GM12891 (cell line): ENCODE data around the gene TAS2R39.
"Not testable (repeated sequence)": the region's sequence is repeated elsewhere in the genome, so short reads cannot be mapped to it uniquely, and the experiment has no call there.

Experiments
- DNase-seq: peaks from one replicate; pipeline ENCODE4 v3.0.0; 2011; ENCODE audit warnings: low spot score; ENCODE audit not compliant: insufficient read length
- FAIRE-seq: peaks from 2 replicates; lab custom pipeline; 2011; peaks lifted over from hg19 to GRCh38; lab: Jason Lieb, UNC
- PAX5 ChIP-seq: IDR thresholded peaks from 2 replicates; pipeline ENCODE4 v1.6.1; 2011; ENCODE audit warnings: low read length, moderate library complexity, mild to moderate bottlenecking; ENCODE audit not compliant: insufficient read depth, severe bottlenecking
- POLR2A ChIP-seq: IDR thresholded peaks from 2 replicates; pipeline ENCODE4 v1.6.1; 2011; ENCODE audit warnings: low read depth, low read length, control low read depth
- POLR2AphosphoS5 ChIP-seq: IDR thresholded peaks from 2 replicates; pipeline ENCODE4 v1.6.1; 2011; ENCODE audit warnings: low read depth, low read length, control low read depth
- POU2F2 ChIP-seq: IDR thresholded peaks from 2 replicates; pipeline ENCODE4 v1.6.1; 2011; ENCODE audit warnings: low read depth, mild to moderate bottlenecking, control low read depth, low read length, moderate library complexity
- SPI1 ChIP-seq: IDR thresholded peaks from 2 replicates; pipeline ENCODE4 v1.6.1; 2011; ENCODE audit warnings: low read depth, low read length, control low read depth
- TAF1 ChIP-seq: IDR thresholded peaks from 2 replicates; pipeline ENCODE4 v1.6.1; 2011; ENCODE audit warnings: low read depth, low read length, control low read depth

The TAS2R39 gene

GRCh38 chr7:143185551-143185950, 2.3 kb downstream of the TAS2R39 start:
- FAIRE-seq = no peak
- no peak for DNase-seq
- TF ChIP-seq POLR2AphosphoS5 (no peak), TAF1 (no peak), POLR2A (no peak), SPI1 (no peak), PAX5 (no peak), POU2F2 (no peak)

GRCh38 chr7:143188994-143189393, 5.8 kb downstream of the TAS2R39 start:
- TF ChIP-seq TAF1 = no peak
- no peak for TF ChIP-seq POU2F2
- no peak for TF ChIP-seq POLR2A
- TF ChIP-seq SPI1 = no peak
- no peak for TF ChIP-seq PAX5
- TF ChIP-seq POLR2AphosphoS5 = no peak
- no peak for FAIRE-seq
- no peak for DNase-seq

GRCh38 chr7:143193880-143194279, 10.7 kb downstream of the TAS2R39 start:
- no peak for DNase-seq
- TF ChIP-seq TAF1 = no peak
- no peak for TF ChIP-seq POLR2AphosphoS5
- TF ChIP-seq PAX5 = no peak
- TF ChIP-seq POU2F2 = no peak
- TF ChIP-seq POLR2A = no peak
- no peak for TF ChIP-seq SPI1
- FAIRE-seq = no peak

GRCh38 chr7:143199040-143199439, 15.8 kb downstream of the TAS2R39 start:
- DNase-seq (no peak), FAIRE-seq (no peak)
- TF ChIP-seq POU2F2 = no peak
- no peak for TF ChIP-seq SPI1
- TF ChIP-seq PAX5 = no peak
- no peak for TF ChIP-seq POLR2A
- no peak for TF ChIP-seq POLR2AphosphoS5
- TF ChIP-seq TAF1 = no peak

- FAIRE-seq (no peak), DNase-seq (no peak)
- TF ChIP-seq TAF1 (no peak), POU2F2 (no peak), POLR2AphosphoS5 (no peak), POLR2A (no peak), SPI1 (no peak), PAX5 (no peak)
Observed at GRCh38 chr7:143202161-143202560, 18.9 kb downstream of the TAS2R39 start.

- DNase-seq (no peak), FAIRE-seq (no peak)
- no peak for TF ChIP-seq PAX5
- TF ChIP-seq POU2F2 = no peak
- no peak for TF ChIP-seq POLR2A
- no peak for TF ChIP-seq SPI1
Observed at GRCh38 chr7:143203386-143203785, 20.2 kb downstream of the TAS2R39 start.

GRCh38 chr7:143205560-143206293, 22.5 kb downstream of the TAS2R39 start:
- DNase-seq (peak; percentile 28), FAIRE-seq (peak; percentile 93)

GRCh38 chr7:143210541-143210940, 27.3 kb downstream of the TAS2R39 start:
- TF ChIP-seq PAX5 = no peak
- TF ChIP-seq TAF1 = no peak
- no peak for TF ChIP-seq POU2F2
- TF ChIP-seq POLR2AphosphoS5 = no peak
- TF ChIP-seq SPI1 = no peak
- TF ChIP-seq POLR2A = no peak
- DNase-seq (no peak), FAIRE-seq (no peak)

More at GRCh38 chr7:143205560-143206293, 22.5 kb downstream of the TAS2R39 start:
- TF ChIP-seq POLR2A (no peak), SPI1 (peak; percentile 95)

- DNase-seq, FAIRE-seq: not testable (repeated sequence)
Observed at GRCh38 chr7:143213478-143213877, 30.3 kb downstream of the TAS2R39 start.

GRCh38 chr7:143214789-143215679, 31.8 kb downstream of the TAS2R39 start:
- DNase-seq = peak; percentile 41
- TF ChIP-seq TAF1 (no peak), POLR2AphosphoS5 (no peak), POU2F2 (no peak), POLR2A (no peak), SPI1 (no peak), PAX5 (no peak)
- peak; percentile 82 for FAIRE-seq
